ENCODE measurements around the gene ABHD11. TPM values are rescaled to one million over a fixed set of nuclear protein-coding genes. Genes with fewer than 3 reads are reported as not detected.
A peak's percentile ranks its signal among the peaks of the same experiment; 100 is the strongest.
"Not testable (repeated sequence)": the region's sequence is repeated elsewhere in the genome, so short reads cannot be mapped to it uniquely, and the experiment has no call there.

The ABHD11 gene
- total RNA-seq (ENCODE audit: low replicate concordance), result 43.9 and 104 TPM in 2 replicates
- long read RNA-seq, transcript ABHD11-201 (6 exons, 1,483 nt), result major isoform, 72 of 105 reads
- long read RNA-seq, partial matches to known transcripts, result 2 of 105 reads
- long read RNA-seq, other reads (novel, unspliced or antisense), result 23 of 105 reads

DNA sequence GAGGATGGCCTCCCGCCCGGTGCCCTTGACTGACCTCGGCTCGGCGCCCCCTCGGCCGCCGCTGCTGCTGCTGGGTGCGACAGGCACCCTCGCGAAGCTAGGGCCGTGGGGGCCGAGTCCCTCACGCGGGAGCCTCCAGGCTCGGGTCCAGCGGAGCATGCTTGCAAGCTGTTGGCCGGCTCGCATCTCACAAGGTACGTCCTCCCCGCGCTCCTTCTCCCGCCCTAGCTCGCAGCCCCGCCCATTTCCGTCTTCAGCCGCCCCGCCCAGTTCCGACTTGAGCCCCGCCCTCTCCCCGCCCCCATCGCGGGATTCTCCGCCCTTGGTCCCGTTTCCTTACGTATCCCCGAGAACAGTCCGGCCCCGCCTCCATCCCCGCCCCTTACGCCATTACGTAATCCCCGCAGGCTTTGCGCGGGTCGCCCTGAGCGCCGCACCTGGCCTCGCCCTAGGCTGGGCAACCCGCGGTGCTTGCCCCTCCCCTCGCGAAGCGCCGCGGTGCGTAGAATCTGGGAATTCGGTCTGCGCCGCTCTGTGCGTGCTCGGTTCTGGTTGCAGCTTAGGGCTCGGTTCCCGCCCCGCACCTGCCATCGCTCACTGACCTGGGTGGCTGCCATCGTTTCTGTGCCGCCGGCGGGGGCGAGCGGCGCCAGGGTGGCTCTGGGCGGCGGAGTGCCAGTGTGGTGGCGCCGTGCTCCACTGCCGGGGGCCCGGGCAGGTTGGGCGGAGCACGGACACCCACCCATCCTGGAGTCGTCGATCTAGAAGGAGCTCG lies at the start of gene ABHD11:
ABHD11 (minus strand) TSS at position 191 of the 775 bp plus-strand sequence; CDS start at position 159, 32 bp downstream.
- TF ChIP-seq, protein P1, sequence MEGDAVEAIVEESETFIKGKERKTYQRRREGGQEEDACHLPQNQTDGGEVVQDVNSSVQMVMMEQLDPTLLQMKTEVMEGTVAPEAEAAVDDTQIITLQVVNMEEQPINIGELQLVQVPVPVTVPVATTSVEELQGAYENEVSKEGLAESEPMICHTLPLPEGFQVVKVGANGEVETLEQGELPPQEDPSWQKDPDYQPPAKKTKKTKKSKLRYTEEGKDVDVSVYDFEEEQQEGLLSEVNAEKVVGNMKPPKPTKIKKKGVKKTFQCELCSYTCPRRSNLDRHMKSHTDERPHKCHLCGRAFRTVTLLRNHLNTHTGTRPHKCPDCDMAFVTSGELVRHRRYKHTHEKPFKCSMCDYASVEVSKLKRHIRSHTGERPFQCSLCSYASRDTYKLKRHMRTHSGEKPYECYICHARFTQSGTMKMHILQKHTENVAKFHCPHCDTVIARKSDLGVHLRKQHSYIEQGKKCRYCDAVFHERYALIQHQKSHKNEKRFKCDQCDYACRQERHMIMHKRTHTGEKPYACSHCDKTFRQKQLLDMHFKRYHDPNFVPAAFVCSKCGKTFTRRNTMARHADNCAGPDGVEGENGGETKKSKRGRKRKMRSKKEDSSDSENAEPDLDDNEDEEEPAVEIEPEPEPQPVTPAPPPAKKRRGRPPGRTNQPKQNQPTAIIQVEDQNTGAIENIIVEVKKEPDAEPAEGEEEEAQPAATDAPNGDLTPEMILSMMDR (conservative IDR thresholded peaks at IDR 0.05), result no peak
- Mint-ChIP-seq H3K4me3 (peak within 1 kb of the TSS; percentile 96), H3K4me1 (ENCODE audit: unreplicated experiment) (peaks cover 20% of the 10 kb centered on the region), H3K9me3 (peaks cover 3% of the 10 kb centered on the region), H3K27ac (peak within 1 kb of the TSS; percentile 97), H3K36me3 (no peaks in the 10 kb centered on the region), H3K27me3 (peaks cover 11% of the 10 kb centered on the region)
- DNase-seq (ENCODE audit: extremely low spot score, unreplicated experiment), result peak; percentile 99

DNA sequence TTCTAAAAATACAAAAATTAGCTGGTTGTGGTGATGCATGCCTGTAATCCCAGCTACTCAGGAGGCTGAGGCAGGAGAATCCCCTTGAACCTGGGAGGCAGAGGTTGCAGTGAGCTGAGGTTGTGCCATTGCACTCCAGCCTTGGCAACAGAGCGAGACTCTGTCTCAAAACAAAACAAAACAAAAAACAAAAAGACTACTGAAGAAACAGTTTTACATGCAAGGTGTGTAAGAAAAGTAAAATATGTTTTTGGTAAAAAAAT lies 49.1 kb upstream of the ABHD11 start:
- H3K36me3 Mint-ChIP-seq; DNase-seq (ENCODE audit: extremely low spot score, unreplicated experiment); H3K4me3 Mint-ChIP-seq; H3K4me1 Mint-ChIP-seq (ENCODE audit: unreplicated experiment); H3K27me3 Mint-ChIP-seq; H3K27ac Mint-ChIP-seq; H3K9me3 Mint-ChIP-seq: not testable (repeated sequence)

DNA sequence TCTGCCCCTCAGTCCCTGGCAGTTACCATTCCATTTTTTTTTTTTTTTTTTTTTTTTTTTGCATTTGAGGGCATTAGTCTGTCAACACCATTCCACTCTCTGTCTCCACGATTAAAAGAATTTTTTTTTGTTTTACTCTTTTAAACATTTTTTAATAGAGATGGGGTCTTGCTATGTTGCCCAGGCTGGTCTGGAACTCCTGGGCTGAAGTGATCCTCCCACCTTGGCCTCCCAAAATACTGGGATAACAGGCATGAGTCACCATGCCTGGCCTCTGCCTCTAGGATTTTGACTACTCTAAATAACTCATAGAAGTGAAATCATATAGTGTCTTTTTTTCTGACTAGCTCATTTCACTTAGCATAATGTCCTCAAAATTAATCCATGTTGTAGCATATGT lies 48.0 kb upstream of the ABHD11 start:
- H3K4me3 Mint-ChIP-seq, result no peak overlapping the region
- H3K27ac Mint-ChIP-seq, result no peak overlapping the region
- H3K4me1 Mint-ChIP-seq (ENCODE audit: unreplicated experiment), result no peaks in the 10 kb centered on the region
- peaks cover 3% of the 10 kb centered on the region for H3K9me3 Mint-ChIP-seq
- no peak for DNase-seq (ENCODE audit: extremely low spot score, unreplicated experiment)
- no peaks in the 10 kb centered on the region for H3K36me3 Mint-ChIP-seq
- no peaks in the 10 kb centered on the region for H3K27me3 Mint-ChIP-seq
- TF ChIP-seq, protein P1 (conservative IDR thresholded peaks at IDR 0.05), result no peak

- H3K36me3 Mint-ChIP-seq, result peaks cover 3% of the 10 kb centered on the region
- H3K27ac Mint-ChIP-seq, result no peak overlapping the region
- no peaks in the 10 kb centered on the region for H3K27me3 Mint-ChIP-seq
- H3K4me1 Mint-ChIP-seq (ENCODE audit: unreplicated experiment), result peaks cover 4% of the 10 kb centered on the region
- no peak for DNase-seq (ENCODE audit: extremely low spot score, unreplicated experiment)
- TF ChIP-seq, protein P1 (conservative IDR thresholded peaks at IDR 0.05), result no peak
- H3K9me3 Mint-ChIP-seq, result peaks cover 7% of the 10 kb centered on the region
- no peak overlapping the region for H3K4me3 Mint-ChIP-seq
Observed at GRCh38 chr7:73779517-73779916, 40.9 kb upstream of the ABHD11 start.

DNA sequence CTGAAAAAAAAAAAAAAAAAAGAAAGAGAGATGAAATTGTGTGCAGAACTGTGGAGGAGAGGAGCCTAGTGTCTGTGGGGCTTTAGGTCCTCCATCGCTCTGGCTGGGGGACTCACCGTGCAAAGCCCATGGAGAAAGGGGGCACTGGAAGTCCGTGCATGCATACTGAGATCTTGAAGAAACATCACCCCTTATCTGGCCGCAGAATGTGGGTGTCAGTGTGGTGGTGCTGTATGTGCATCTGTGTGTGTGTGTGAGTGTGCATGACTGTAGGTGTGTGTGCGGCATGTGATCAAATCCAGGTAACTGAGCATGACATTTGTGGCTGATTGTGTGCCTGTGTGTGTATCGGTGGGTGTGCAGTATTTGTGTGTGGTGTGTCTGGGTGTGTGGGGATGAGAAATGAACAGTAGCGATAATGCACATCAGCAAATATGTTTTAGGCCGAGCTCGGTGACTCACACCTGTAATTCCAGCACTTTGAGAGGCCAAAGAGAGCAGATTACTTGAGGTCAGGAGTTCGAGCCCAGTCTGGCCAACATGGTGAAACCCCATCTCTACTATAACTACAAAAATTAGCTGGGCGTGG lies 40.3 kb upstream of the ABHD11 start:
- Mint-ChIP-seq H3K4me3 (no peak overlapping the region), H3K9me3 (peaks cover 7% of the 10 kb centered on the region), H3K27ac (no peak overlapping the region)

More for the DNA sequence above, 40.3 kb upstream of the ABHD11 start:
- H3K4me1 Mint-ChIP-seq (ENCODE audit: unreplicated experiment), result peaks cover 4% of the 10 kb centered on the region
- no peaks in the 10 kb centered on the region for H3K27me3 Mint-ChIP-seq
- TF ChIP-seq, protein P1 (conservative IDR thresholded peaks at IDR 0.05), result no peak
- peaks cover 3% of the 10 kb centered on the region for H3K36me3 Mint-ChIP-seq
- DNase-seq (ENCODE audit: extremely low spot score, unreplicated experiment), result no peak

Measured in type B pancreatic cell (in vitro differentiated cells).